SU-DHL-6 (cell line): Measurements from ENCODE around the gene MAP1LC3B2.

Experiments used
- H2AFZ ChIP-seq: fragments of 200-600 bp; sonication (generic); 2 replicates; pipeline ENCODE4 v1.6.1; 2014; ENCODE audit warnings: low read depth, mild to moderate bottlenecking, moderate library complexity, mixed read lengths, antibody characterized with exemption, low read length; ENCODE audit not compliant: severe bottlenecking
- H3F3A ChIP-seq: fragments of 200-600 bp; shearing (Covaris generic); 2 replicates; pipeline ENCODE4 v1.6.0; 2016; ENCODE audit warnings: antibody characterized with exemption, mild to moderate bottlenecking; ENCODE audit not compliant: insufficient read depth
- H3K27ac ChIP-seq: fragments of 200-600 bp; sonication (generic); 2 replicates; pipeline ENCODE4 v1.5.1; 2016; ENCODE audit warnings: low read depth, mild to moderate bottlenecking, low read length, moderate library complexity, mixed read lengths
- H3K27me3 ChIP-seq: fragments of 200-600 bp; sonication (generic), shearing (Covaris generic); 2 replicates; pipeline ENCODE4 v1.6.0; 2014; ENCODE audit warnings: mild to moderate bottlenecking, low read length
- H3K36me3 ChIP-seq: fragments of 200-600 bp; sonication (generic); 2 replicates; pipeline ENCODE4 v1.6.1; 2014; ENCODE audit warnings: mild to moderate bottlenecking, low read length, mixed read lengths
- H3K4me2 ChIP-seq: fragments of 300-600, 200-600 bp; shearing (Covaris generic), sonication (generic); 2 replicates; pipeline ENCODE4 v1.6.0; 2014; ENCODE audit warnings: low read length, low read depth, mild to moderate bottlenecking; ENCODE audit not compliant: poor library complexity, severe bottlenecking
- H3K4me3 ChIP-seq: fragments of 200-600 bp; sonication (generic); 2 replicates; pipeline ENCODE4 v1.5.1; 2014; ENCODE audit warnings: antibody characterized with exemption, low read length, mild to moderate bottlenecking, mixed read lengths; ENCODE audit not compliant: insufficient read depth, poor library complexity, severe bottlenecking
- H3K79me2 ChIP-seq: fragments of 200-600 bp; sonication (generic); 2 replicates; pipeline ENCODE4 v1.6.1; 2014; ENCODE audit warnings: mild to moderate bottlenecking, low read length, moderate library complexity; ENCODE audit not compliant: insufficient read depth
- H3K9ac ChIP-seq: fragments of 200-600 bp; sonication (generic); 2 replicates; pipeline ENCODE4 v1.7.0; 2014; ENCODE audit warnings: mild to moderate bottlenecking, low read length
- H3K9me2 ChIP-seq: fragments of 200-600 bp; sonication (generic); replicated peaks from 2 replicates; pipeline ENCODE4 v1.6.1; 2014; ENCODE audit warnings: low read length; ENCODE audit not compliant: insufficient read depth
- H3K9me3 ChIP-seq: fragments of 200-600 bp; sonication (generic); 2 replicates; pipeline ENCODE4 v1.6.1; 2014; ENCODE audit warnings: low read length, mixed read lengths; ENCODE audit not compliant: insufficient read depth
- H4K20me1 ChIP-seq: fragments of 200-600 bp; sonication (generic); 2 replicates; pipeline ENCODE4 v1.6.1; 2014; ENCODE audit warnings: low read depth, mild to moderate bottlenecking, antibody characterized with exemption, low read length, moderate library complexity, mixed read lengths
- EZH2phosphoT487 ChIP-seq: fragments of 200-600 bp; sonication (generic), shearing (Covaris generic); conservative IDR thresholded peaks from 2 replicates; pipeline ENCODE4 v1.6.1; 2018; ENCODE audit warnings: mild to moderate bottlenecking, antibody characterized with exemption, low read length, moderate library complexity, mixed read lengths
- TF ChIP-seq, protein P1 (sequence below): fragments of 200-600 bp; sonication (generic); IDR thresholded peaks from one replicate; pipeline ENCODE4 v1.5.1; 2017; ENCODE audit warnings: antibody characterized with exemption, mild to moderate bottlenecking, low read length, moderate library complexity; ENCODE audit not compliant: insufficient read depth, poor library complexity, severe bottlenecking

Gene MAP1LC3B2

DNA sequence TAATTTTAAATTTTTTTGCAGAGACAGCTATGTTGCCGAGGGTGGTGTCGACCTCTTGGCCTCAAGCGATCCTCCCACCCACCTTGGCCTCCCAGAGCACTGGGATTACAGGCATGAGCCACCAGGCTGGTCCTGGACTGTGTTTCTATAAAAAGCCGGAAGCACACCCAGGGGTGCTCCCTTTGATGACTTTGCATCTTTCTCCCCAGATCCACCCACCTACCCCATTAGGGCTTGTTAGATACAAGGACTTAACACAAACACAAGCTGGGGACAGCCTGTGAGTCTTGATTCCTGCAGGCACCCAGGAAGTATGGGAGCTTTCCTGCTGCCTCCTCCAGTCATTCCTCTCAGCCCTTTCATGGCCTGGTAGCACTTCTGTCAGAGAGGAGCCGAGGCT is 67.0 kb downstream of the MAP1LC3B2 start:
- H4K20me1 ChIP-seq, result no peaks in the 10 kb centered on the region
- no peaks in the 10 kb centered on the region for H3K9me2 ChIP-seq
- no peak overlapping the region for H3K4me2 ChIP-seq
- no peaks in the 10 kb centered on the region for H3F3A ChIP-seq
- no peaks in the 10 kb centered on the region for H3K79me2 ChIP-seq
- H3K27ac ChIP-seq, result no peak overlapping the region
- no peaks in the 10 kb centered on the region for H3K9me3 ChIP-seq
- no peak overlapping the region for H2AFZ ChIP-seq
- no peaks in the 10 kb centered on the region for H3K27me3 ChIP-seq
- H3K4me3 ChIP-seq, result no peak overlapping the region
- no peak for TF ChIP-seq EZH2phosphoT487
- TF ChIP-seq, protein P1, sequence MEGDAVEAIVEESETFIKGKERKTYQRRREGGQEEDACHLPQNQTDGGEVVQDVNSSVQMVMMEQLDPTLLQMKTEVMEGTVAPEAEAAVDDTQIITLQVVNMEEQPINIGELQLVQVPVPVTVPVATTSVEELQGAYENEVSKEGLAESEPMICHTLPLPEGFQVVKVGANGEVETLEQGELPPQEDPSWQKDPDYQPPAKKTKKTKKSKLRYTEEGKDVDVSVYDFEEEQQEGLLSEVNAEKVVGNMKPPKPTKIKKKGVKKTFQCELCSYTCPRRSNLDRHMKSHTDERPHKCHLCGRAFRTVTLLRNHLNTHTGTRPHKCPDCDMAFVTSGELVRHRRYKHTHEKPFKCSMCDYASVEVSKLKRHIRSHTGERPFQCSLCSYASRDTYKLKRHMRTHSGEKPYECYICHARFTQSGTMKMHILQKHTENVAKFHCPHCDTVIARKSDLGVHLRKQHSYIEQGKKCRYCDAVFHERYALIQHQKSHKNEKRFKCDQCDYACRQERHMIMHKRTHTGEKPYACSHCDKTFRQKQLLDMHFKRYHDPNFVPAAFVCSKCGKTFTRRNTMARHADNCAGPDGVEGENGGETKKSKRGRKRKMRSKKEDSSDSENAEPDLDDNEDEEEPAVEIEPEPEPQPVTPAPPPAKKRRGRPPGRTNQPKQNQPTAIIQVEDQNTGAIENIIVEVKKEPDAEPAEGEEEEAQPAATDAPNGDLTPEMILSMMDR, result no peak
- H3K9ac ChIP-seq, result no peak overlapping the region
- no peaks in the 10 kb centered on the region for H3K36me3 ChIP-seq
